ENCODE results near the gene MCF2L2.

DNA sequence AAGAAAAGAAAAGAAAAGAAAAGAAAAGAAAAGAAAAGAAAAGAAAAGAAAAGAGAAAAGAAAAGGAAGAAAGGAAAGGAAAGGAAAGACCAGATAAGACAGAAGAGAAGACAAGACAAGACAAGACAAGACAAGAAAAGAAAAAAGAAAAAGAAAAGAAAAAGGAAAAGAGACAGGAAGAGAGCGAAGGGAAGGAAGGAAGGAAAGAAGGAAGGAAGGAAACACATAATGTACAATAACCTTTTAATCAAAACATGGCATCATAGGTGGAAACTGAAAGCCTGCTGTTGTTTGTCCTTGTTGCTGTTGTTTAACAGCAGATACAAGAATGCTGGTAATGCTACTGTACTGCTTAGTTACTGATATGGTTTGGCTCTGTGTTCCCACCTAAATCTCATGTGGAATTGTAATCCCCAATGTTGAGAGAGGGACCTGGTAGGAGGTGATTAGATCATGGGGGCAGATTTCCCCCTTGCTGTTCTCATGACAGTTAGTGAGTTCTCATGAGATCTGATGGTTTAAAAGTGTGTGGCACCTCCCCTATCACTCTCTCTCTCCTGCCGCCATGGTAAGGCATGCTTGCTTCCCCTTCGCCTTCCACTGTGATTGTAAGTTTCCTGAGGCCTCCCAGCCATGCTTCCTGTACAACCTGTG lies 67.3 kb downstream of the MCF2L2 start:
- TF ChIP-seq EZH2 (IDR thresholded peaks at IDR 0.05; ENCODE audit: borderline replicate concordance, low read depth, low read length, severe bottlenecking) (no peak), POLR2A (IDR thresholded peaks at IDR 0.05; ENCODE audit: low read depth, low read length) (no peak)
- TF ChIP-seq, protein P1, sequence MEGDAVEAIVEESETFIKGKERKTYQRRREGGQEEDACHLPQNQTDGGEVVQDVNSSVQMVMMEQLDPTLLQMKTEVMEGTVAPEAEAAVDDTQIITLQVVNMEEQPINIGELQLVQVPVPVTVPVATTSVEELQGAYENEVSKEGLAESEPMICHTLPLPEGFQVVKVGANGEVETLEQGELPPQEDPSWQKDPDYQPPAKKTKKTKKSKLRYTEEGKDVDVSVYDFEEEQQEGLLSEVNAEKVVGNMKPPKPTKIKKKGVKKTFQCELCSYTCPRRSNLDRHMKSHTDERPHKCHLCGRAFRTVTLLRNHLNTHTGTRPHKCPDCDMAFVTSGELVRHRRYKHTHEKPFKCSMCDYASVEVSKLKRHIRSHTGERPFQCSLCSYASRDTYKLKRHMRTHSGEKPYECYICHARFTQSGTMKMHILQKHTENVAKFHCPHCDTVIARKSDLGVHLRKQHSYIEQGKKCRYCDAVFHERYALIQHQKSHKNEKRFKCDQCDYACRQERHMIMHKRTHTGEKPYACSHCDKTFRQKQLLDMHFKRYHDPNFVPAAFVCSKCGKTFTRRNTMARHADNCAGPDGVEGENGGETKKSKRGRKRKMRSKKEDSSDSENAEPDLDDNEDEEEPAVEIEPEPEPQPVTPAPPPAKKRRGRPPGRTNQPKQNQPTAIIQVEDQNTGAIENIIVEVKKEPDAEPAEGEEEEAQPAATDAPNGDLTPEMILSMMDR (IDR thresholded peaks at IDR 0.05; ENCODE audit: extremely low read depth in 1 of 2, insufficient read depth in 1 of 2, low read depth in 1 of 2, low read length in 2 of 2) = no peak
- TF ChIP-seq, protein P2, sequence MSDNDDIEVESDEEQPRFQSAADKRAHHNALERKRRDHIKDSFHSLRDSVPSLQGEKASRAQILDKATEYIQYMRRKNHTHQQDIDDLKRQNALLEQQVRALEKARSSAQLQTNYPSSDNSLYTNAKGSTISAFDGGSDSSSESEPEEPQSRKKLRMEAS (IDR thresholded peaks at IDR 0.05; ENCODE audit: insufficient read depth, insufficient read length) = no peak
